NT2/D1 (cell line): ENCODE measurements around the gene RPSA.

Experiments
- SUZ12 ChIP-seq: IDR thresholded peaks from 2 replicates; pipeline ENCODE4 v1.6.1; 2011; ENCODE audit not compliant: insufficient read length, insufficient read depth; ENCODE audit errors: extremely low read depth
- YY1 ChIP-seq: IDR thresholded peaks from 2 replicates; pipeline ENCODE4 v1.6.1; 2011; ENCODE audit not compliant: insufficient read length, insufficient read depth
- ZNF274 ChIP-seq: IDR thresholded peaks from 2 replicates; pipeline ENCODE4 v1.6.1; 2011; ENCODE audit warnings: mild to moderate bottlenecking, low read depth, low read length

GRCh38 chr3:39410893-39411292 is 4.4 kb downstream of the RPSA start:
- TF ChIP-seq YY1 (no peak), ZNF274 (no peak), SUZ12 (no peak)
